Astrocyte (in vitro differentiated cells and primary cell): ENCODE measurements around the gene SLC25A36. TPM values are rescaled to one million over a fixed set of nuclear protein-coding genes. Genes with fewer than 3 reads are reported as not detected.

Experiments
- DNase-seq: peaks from one replicate; pipeline ENCODE4 v3.0.0-alpha.2; 2010; ENCODE audit warnings: low read depth
- FAIRE-seq: peaks from 2 replicates; lab custom pipeline; 2011; peaks lifted over from hg19 to GRCh38; lab: Jason Lieb, UNC
- H2AFZ ChIP-seq: 2 replicates; pipeline ENCODE4 v1.6.0; 2012; ENCODE audit warnings: low read depth, low read length, inconsistent platforms
- H3K27ac ChIP-seq: 2 replicates; pipeline ENCODE4 v1.5.1; 2011; ENCODE audit warnings: low read depth, low read length, inconsistent platforms
- H3K27me3 ChIP-seq: 2 replicates; pipeline ENCODE4 v1.6.0; 2011; ENCODE audit warnings: low read length, inconsistent platforms; ENCODE audit not compliant: insufficient read depth
- H3K36me3 ChIP-seq: 2 replicates; pipeline ENCODE4 v1.5.1; 2011; ENCODE audit warnings: low read length, inconsistent platforms; ENCODE audit not compliant: insufficient read depth
- H3K4me1 ChIP-seq: 2 replicates; pipeline ENCODE4 v1.5.1; 2011; ENCODE audit warnings: low read length, inconsistent platforms; ENCODE audit not compliant: insufficient read depth
- H3K4me2 ChIP-seq: 2 replicates; pipeline ENCODE4 v1.6.0; 2012; ENCODE audit warnings: low read length, inconsistent platforms
- H3K4me3 ChIP-seq: 2 replicates; pipeline ENCODE4 v1.5.1; 2011; ENCODE audit warnings: low read depth, mild to moderate bottlenecking, low read length, inconsistent platforms; ENCODE audit not compliant: insufficient read depth
- H3K79me2 ChIP-seq: 2 replicates; pipeline ENCODE4 v1.6.0; 2012; ENCODE audit warnings: mild to moderate bottlenecking, low read length, inconsistent platforms; ENCODE audit not compliant: insufficient read depth
- H3K9ac ChIP-seq: 2 replicates; pipeline ENCODE4 v1.6.0; 2012; ENCODE audit warnings: mild to moderate bottlenecking, low read length, inconsistent platforms
- H3K9me3 ChIP-seq: 2 replicates; pipeline ENCODE4 v1.5.1; 2012; ENCODE audit warnings: low read depth, mild to moderate bottlenecking, low read length, inconsistent platforms; ENCODE audit not compliant: insufficient read depth
- H4K20me1 ChIP-seq: 2 replicates; pipeline ENCODE4 v1.6.0; 2012; ENCODE audit warnings: low read length, inconsistent platforms; ENCODE audit not compliant: insufficient read depth
- H3K27ac Mint-ChIP-seq: one replicate; pipeline ENCODE4 v1.8.0; 2021; ENCODE audit warnings: mild to moderate bottlenecking, mixed read lengths; ENCODE audit not compliant: unreplicated experiment
- H3K27me3 Mint-ChIP-seq: one replicate; pipeline ENCODE4 v1.8.0; 2021; ENCODE audit warnings: low read depth, mixed read lengths; ENCODE audit not compliant: unreplicated experiment
- H3K36me3 Mint-ChIP-seq: one replicate; pipeline ENCODE4 v1.8.0; 2021; ENCODE audit warnings: low read depth, mixed read lengths; ENCODE audit not compliant: unreplicated experiment
- H3K4me1 Mint-ChIP-seq: one replicate; pipeline ENCODE4 v1.8.0; 2021; ENCODE audit warnings: low read depth, mixed read lengths; ENCODE audit not compliant: unreplicated experiment
- H3K4me3 Mint-ChIP-seq: one replicate; pipeline ENCODE4 v1.8.0; 2021; ENCODE audit warnings: mild to moderate bottlenecking, moderate library complexity, mixed read lengths; ENCODE audit not compliant: unreplicated experiment
- H3K9me3 Mint-ChIP-seq: one replicate; pipeline ENCODE4 v1.8.0; 2021; ENCODE audit warnings: mild to moderate bottlenecking, mixed read lengths; ENCODE audit not compliant: unreplicated experiment
- EZH2 ChIP-seq: IDR thresholded peaks from 2 replicates; pipeline ENCODE4 v1.6.1; 2012; ENCODE audit warnings: mild to moderate bottlenecking, low read length, inconsistent platforms; ENCODE audit not compliant: insufficient read depth
- total RNA-seq: library from RNA; stranded (reverse); gene quantifications from 2 replicates; pipeline ENCODE4 v1.2.1, GENCODE V29; 2021
- TF ChIP-seq, protein P1 (sequence below): IDR thresholded peaks from 2 replicates; pipeline ENCODE4 v1.5.1; 2011; ENCODE audit warnings: low read depth, mild to moderate bottlenecking, inconsistent platforms, low read length, moderate library complexity; ENCODE audit not compliant: insufficient read depth

The SLC25A36 gene
- total RNA-seq, 1 donor from 2014 or later = 81.0 TPM

DNA sequence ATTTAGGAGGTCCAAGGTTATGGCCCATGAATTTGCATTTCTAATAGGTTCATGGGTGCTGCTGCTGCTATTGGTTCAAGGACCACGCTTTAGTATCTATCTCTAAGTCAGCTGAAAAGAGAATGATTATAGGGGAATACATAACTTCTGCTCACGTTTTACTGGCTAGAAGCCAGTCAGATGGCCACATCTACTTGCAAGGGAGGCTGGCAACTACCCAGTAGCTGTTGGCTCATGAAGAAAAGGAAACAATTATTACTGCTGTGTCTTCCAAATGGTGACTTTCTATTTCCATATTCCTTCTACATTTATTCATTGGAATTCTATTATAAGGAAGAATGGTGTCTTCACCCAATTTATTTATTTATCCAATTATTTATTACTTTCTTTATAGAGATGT, 54.2 kb downstream of the SLC25A36 start:
- no peaks in the 10 kb centered on the region for H4K20me1 ChIP-seq
- H3K36me3 Mint-ChIP-seq = peaks cover 2% of the 10 kb centered on the region
- no peaks in the 10 kb centered on the region for H3K27me3 ChIP-seq
- no peak overlapping the region for H3K27ac Mint-ChIP-seq
- H3K9me3 ChIP-seq = no peaks in the 10 kb centered on the region
- H2AFZ ChIP-seq = no peak overlapping the region
- H3K79me2 ChIP-seq = no peaks in the 10 kb centered on the region
- H3K9me3 Mint-ChIP-seq = peaks cover 31% of the 10 kb centered on the region
- H3K36me3 ChIP-seq = no peaks in the 10 kb centered on the region
- TF ChIP-seq, protein P1, sequence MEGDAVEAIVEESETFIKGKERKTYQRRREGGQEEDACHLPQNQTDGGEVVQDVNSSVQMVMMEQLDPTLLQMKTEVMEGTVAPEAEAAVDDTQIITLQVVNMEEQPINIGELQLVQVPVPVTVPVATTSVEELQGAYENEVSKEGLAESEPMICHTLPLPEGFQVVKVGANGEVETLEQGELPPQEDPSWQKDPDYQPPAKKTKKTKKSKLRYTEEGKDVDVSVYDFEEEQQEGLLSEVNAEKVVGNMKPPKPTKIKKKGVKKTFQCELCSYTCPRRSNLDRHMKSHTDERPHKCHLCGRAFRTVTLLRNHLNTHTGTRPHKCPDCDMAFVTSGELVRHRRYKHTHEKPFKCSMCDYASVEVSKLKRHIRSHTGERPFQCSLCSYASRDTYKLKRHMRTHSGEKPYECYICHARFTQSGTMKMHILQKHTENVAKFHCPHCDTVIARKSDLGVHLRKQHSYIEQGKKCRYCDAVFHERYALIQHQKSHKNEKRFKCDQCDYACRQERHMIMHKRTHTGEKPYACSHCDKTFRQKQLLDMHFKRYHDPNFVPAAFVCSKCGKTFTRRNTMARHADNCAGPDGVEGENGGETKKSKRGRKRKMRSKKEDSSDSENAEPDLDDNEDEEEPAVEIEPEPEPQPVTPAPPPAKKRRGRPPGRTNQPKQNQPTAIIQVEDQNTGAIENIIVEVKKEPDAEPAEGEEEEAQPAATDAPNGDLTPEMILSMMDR = no peak
- no peak for TF ChIP-seq EZH2
- H3K4me3 Mint-ChIP-seq = no peak overlapping the region
- DNase-seq (no peak), FAIRE-seq (no peak)
- no peaks in the 10 kb centered on the region for H3K4me1 ChIP-seq
- H3K27me3 Mint-ChIP-seq = no peaks in the 10 kb centered on the region
- H3K4me1 Mint-ChIP-seq = peaks cover 5% of the 10 kb centered on the region
- no peak overlapping the region for H3K4me3 ChIP-seq
- no peak overlapping the region for H3K4me2 ChIP-seq
- H3K9ac ChIP-seq = no peak overlapping the region
- no peak overlapping the region for H3K27ac ChIP-seq

DNA sequence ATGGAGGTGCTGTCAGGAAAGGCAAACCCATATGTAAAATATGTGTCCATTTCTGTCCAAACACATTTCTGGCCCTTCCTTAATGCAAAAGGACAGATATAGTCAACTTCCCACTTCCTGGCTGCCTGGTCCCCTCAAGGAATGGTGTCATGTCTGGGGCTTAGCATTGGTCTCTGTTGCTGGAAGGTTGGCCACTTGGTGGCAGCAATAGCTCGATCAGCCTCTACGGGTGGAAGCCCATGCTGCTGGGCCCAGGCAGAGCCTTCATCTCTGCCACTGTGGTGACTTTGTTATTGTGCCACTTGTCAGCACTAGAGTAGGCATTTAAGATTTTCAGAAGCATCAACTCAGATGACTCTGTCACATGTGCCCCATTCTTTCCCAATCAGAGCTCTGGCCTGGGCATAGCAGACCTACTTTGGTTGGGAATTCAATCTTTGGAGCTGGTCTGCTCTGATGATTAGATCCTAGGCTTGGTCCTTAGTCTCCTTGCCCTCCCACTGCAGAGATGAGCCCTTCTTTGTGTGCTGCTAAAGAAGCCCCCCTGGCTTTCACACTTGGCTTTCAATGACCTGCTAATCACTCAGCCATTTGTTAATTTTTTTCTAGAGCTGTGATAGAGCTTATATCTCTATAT, 58.5 kb downstream of the SLC25A36 start:
- peaks cover 2% of the 10 kb centered on the region for H3K36me3 Mint-ChIP-seq
- no peak overlapping the region for H3K4me3 Mint-ChIP-seq
- no peaks in the 10 kb centered on the region for H3K4me1 Mint-ChIP-seq
- no peak overlapping the region for H3K9ac ChIP-seq
- FAIRE-seq (no peak), DNase-seq (peak; percentile 27)
- no peaks in the 10 kb centered on the region for H4K20me1 ChIP-seq
- H3K27me3 Mint-ChIP-seq = no peaks in the 10 kb centered on the region
- no peaks in the 10 kb centered on the region for H3K79me2 ChIP-seq
- H3K27me3 ChIP-seq = no peaks in the 10 kb centered on the region
- H2AFZ ChIP-seq = no peak overlapping the region
- H3K27ac ChIP-seq = no peak overlapping the region
- H3K4me1 ChIP-seq = no peaks in the 10 kb centered on the region
- H3K27ac Mint-ChIP-seq = no peak overlapping the region
- no peak overlapping the region for H3K4me3 ChIP-seq
- no peaks in the 10 kb centered on the region for H3K36me3 ChIP-seq
- no peak overlapping the region for H3K4me2 ChIP-seq
- peaks cover 14% of the 10 kb centered on the region for H3K9me3 Mint-ChIP-seq
- no peaks in the 10 kb centered on the region for H3K9me3 ChIP-seq
- TF ChIP-seq EZH2 = no peak
- TF ChIP-seq, protein P1 = peak; percentile 73

DNA sequence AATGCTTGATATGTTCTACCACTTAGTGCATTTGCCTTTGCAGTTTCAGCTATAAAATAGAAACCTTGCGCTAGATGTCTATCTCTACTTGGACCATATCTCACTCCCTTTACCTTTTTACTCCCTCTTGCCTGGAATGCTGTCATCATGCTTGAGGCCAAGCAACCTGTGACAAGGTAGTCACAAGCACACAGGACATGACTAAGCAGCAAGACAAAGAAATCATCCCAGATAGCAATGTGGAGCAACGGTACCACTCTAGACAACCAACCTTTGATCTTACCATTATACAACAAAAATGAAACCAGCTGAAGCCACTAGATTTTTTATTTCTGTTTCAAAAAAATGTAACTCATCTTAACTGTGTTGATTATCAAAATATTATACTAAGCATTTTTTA, 59.0 kb downstream of the SLC25A36 start:
- H4K20me1 ChIP-seq = no peaks in the 10 kb centered on the region
- no peak overlapping the region for H3K4me3 Mint-ChIP-seq
- no peaks in the 10 kb centered on the region for H3K4me1 Mint-ChIP-seq
- no peak overlapping the region for H3K9ac ChIP-seq
- no peaks in the 10 kb centered on the region for H3K27me3 Mint-ChIP-seq
- no peak overlapping the region for H3K4me3 ChIP-seq
- H3K79me2 ChIP-seq = no peaks in the 10 kb centered on the region
- DNase-seq = no peak
- H3K36me3 Mint-ChIP-seq = peaks cover 2% of the 10 kb centered on the region
- FAIRE-seq = no peak
- no peaks in the 10 kb centered on the region for H3K9me3 ChIP-seq
- no peak for TF ChIP-seq EZH2
- TF ChIP-seq, protein P1 = no peak
- H3K4me1 ChIP-seq = no peaks in the 10 kb centered on the region
- H3K27ac Mint-ChIP-seq = no peak overlapping the region
- H3K27ac ChIP-seq = no peak overlapping the region
- H2AFZ ChIP-seq = no peak overlapping the region
- no peaks in the 10 kb centered on the region for H3K36me3 ChIP-seq
- no peak overlapping the region for H3K4me2 ChIP-seq
- peaks cover 11% of the 10 kb centered on the region for H3K9me3 Mint-ChIP-seq
- H3K27me3 ChIP-seq = no peaks in the 10 kb centered on the region
